ENCODE results near the gene GUCY1A2. TPM values are rescaled to one million over a fixed set of nuclear protein-coding genes. Genes with fewer than 3 reads are reported as not detected.

GUCY1A2 gene
- polyA plus RNA-seq, 1 donor: 5.9 TPM

- no peak for DNase-seq
Measured at GRCh38 chr11:106998116-106998915, 20.0 kb downstream of the GUCY1A2 start.

GRCh38 chr11:106997227-106997626 lies 21.0 kb downstream of the GUCY1A2 start:
- no peak for DNase-seq

- no peak for DNase-seq
Measured at GRCh38 chr11:106996691-106997090, 21.6 kb downstream of the GUCY1A2 start.

- peak; percentile 23 for DNase-seq
Measured at GRCh38 chr11:106990331-106990730, 27.9 kb downstream of the GUCY1A2 start.

GRCh38 chr11:106989078-106989455 lies 29.2 kb downstream of the GUCY1A2 start:
- DNase-seq: no peak

GRCh38 chr11:106988151-106989077 lies 29.9 kb downstream of the GUCY1A2 start:
- DNase-seq: peak; percentile 32

- no peak for DNase-seq
Measured at GRCh38 chr11:106986673-106987072, 31.6 kb downstream of the GUCY1A2 start.

- no peak for DNase-seq
Measured at GRCh38 chr11:106986261-106986660, 32.0 kb downstream of the GUCY1A2 start.

GRCh38 chr11:106983991-106984390 lies 34.3 kb downstream of the GUCY1A2 start:
- no peak for DNase-seq

- no peak for DNase-seq
Measured at GRCh38 chr11:106983261-106983660, 35.0 kb downstream of the GUCY1A2 start.

GRCh38 chr11:106974831-106975230 lies 43.4 kb downstream of the GUCY1A2 start:
- DNase-seq: no peak

- DNase-seq: no peak
Measured at GRCh38 chr11:106971864-106972263, 46.4 kb downstream of the GUCY1A2 start.

GRCh38 chr11:106969644-106970355 lies 48.5 kb downstream of the GUCY1A2 start:
- DNase-seq: no peak

- no peak for DNase-seq
Measured at GRCh38 chr11:106962995-106963394, 55.3 kb downstream of the GUCY1A2 start.

GRCh38 chr11:106961518-106961917 lies 56.8 kb downstream of the GUCY1A2 start:
- DNase-seq: no peak

GRCh38 chr11:106961048-106961447 lies 57.2 kb downstream of the GUCY1A2 start:
- DNase-seq: no peak

- no peak for DNase-seq
Measured at GRCh38 chr11:106959800-106960199, 58.5 kb downstream of the GUCY1A2 start.

- DNase-seq: no peak
Measured at GRCh38 chr11:106959386-106959785, 58.9 kb downstream of the GUCY1A2 start.

GRCh38 chr11:106958517-106959248 lies 59.6 kb downstream of the GUCY1A2 start:
- no peak for DNase-seq

- DNase-seq: no peak
Measured at GRCh38 chr11:106957030-106957482, 61.2 kb downstream of the GUCY1A2 start.

- no peak for DNase-seq
Measured at GRCh38 chr11:106950067-106950491, 68.2 kb downstream of the GUCY1A2 start.

- no peak for DNase-seq
Measured at GRCh38 chr11:106943089-106943488, 75.2 kb downstream of the GUCY1A2 start.
